OCI-LY3 (cell line): ENCODE data around the gene PTPRM.

Source experiments
- CTCF ChIP-seq: fragments of 200-600, 300-600 bp; sonication (generic); IDR thresholded peaks from 2 replicates; pipeline ENCODE4 v1.5.1; 2014; ENCODE audit warnings: antibody characterized with exemption, low read length, low read depth
- EZH2phosphoT487 ChIP-seq: fragments of 200-600 bp; shearing (Covaris generic); IDR thresholded peaks from 2 replicates; pipeline ENCODE4 v1.6.1; 2018; ENCODE audit warnings: antibody characterized with exemption, mixed run types, low read depth

GRCh38 chr18:8400825-8401224 is 833.7 kb downstream of the PTPRM start:
- TF ChIP-seq CTCF (no peak), EZH2phosphoT487 (no peak)
